ENCODE data around the gene CDH4.

Gene CDH4

DNA sequence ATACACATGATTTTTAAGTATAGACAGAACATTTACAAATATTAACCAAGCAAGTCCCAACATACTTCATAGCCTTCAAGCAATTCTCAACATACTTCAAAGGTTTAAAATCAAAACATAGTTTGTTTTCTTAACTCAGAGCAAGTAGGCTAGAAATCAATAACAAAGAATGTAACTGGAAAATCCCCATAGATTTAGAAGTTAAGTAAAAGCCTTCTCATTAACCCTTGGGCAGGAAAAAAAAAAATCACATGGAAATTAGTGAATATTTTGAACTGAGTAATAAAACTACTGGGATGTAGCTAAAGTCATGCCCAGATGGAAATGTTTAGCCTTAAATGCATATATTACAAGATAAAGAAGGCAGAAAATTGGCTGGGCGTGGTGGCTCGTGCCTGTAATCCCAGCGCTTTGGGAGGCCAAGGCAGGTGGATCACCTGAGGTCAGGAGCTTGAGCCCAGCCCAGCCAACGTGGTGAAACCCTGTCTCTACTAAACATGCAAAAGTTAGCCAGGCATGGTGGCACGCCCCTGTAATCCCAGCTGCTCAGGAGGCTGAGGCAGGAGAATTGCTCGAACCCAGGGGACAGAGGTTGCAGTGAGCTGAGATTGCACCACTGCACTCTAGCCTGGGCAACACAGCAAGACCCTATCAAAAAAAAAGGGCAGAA, 497.5 kb downstream of the CDH4 start:
- TF ChIP-seq, protein P1, sequence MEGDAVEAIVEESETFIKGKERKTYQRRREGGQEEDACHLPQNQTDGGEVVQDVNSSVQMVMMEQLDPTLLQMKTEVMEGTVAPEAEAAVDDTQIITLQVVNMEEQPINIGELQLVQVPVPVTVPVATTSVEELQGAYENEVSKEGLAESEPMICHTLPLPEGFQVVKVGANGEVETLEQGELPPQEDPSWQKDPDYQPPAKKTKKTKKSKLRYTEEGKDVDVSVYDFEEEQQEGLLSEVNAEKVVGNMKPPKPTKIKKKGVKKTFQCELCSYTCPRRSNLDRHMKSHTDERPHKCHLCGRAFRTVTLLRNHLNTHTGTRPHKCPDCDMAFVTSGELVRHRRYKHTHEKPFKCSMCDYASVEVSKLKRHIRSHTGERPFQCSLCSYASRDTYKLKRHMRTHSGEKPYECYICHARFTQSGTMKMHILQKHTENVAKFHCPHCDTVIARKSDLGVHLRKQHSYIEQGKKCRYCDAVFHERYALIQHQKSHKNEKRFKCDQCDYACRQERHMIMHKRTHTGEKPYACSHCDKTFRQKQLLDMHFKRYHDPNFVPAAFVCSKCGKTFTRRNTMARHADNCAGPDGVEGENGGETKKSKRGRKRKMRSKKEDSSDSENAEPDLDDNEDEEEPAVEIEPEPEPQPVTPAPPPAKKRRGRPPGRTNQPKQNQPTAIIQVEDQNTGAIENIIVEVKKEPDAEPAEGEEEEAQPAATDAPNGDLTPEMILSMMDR (IDR thresholded peaks at IDR 0.05; ENCODE audit: low read depth, low read length): no peak
- no peak for DNase-seq (ENCODE audit: low read depth in 2 of 2)
- H3K4me3 ChIP-seq (replicated peaks in 1 of 2; ENCODE audit: low read depth in 2 of 2, low read length in 2 of 2): no peak overlapping the region

DNA sequence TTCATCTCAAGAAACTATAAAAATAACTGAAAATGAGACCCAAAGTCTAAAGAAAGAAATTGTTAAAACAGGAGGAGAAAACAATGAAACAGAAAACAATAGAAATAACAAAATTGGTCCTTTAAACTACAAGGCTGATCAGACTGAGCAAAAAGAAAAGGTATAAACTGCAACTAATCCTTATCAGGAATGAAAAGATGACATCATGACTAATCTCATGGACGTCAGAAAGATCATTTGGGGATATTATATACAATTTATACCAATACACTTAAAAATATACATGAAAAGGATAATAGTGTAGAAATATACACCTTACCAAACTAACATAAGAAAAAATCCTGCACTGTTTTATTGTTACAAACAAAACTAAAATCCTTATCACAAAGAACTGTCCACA, 498.0 kb downstream of the CDH4 start:
- TF ChIP-seq, protein P1 (IDR thresholded peaks at IDR 0.05; ENCODE audit: low read depth, low read length): no peak
- H3K4me3 ChIP-seq (replicated peaks in 1 of 2; ENCODE audit: low read depth in 2 of 2, low read length in 2 of 2): no peak overlapping the region
- no peak for DNase-seq (ENCODE audit: low read depth in 2 of 2)

DNA sequence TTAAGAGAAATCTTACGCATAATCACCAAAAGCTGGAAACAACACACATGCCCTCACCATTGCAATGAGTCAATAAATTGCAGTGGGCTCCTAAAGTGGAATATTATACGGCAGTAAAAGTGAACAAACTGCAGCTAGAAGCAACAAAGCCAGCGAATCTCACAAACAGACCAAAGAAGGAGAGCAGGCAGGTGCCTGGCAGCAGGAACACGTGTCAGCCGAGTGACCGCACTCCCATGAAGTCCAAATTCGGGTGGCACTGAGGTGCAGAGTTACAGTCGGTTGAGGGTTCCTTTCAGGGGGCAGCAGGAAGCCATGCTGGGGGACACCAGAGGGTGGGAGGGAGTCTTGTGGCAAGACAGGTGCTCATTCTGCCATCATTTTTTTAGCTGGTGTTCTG, 500.5 kb downstream of the CDH4 start:
- no peak for DNase-seq (ENCODE audit: low read depth in 2 of 2)
- H3K4me3 ChIP-seq (replicated peaks in 1 of 2; ENCODE audit: low read depth in 2 of 2, low read length in 2 of 2): no peak overlapping the region
- TF ChIP-seq, protein P1 (IDR thresholded peaks at IDR 0.05; ENCODE audit: low read depth, low read length): no peak

DNA sequence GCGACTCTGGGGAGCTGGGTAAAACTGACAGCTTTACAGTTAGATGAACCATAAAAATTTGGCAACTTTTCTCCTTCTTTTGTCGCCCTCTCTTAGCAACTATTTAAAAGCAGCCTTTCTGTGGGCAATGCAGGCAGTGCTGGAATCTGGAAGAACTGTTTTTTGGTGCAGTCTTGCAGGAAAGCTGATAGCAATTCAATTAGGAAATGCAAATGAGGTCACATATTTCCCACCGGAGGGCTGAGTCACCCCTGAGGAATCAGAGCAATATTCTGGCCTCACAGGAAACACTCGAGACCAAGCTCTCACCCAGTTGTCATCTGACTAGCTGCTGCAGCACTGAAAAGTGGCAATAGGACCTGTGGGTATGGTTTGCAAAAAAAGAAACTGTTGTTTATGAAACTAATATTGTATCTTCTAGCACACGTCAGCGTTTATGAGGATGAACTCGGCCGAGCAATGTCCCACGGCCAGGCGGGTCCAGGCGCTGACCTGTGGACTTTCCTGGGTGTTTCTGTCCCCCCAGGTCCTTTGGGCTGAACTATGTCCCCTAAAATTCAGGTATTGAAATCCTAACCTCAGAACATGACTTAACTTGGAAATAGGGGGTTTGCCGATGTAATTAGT, 501.4 kb downstream of the CDH4 start:
- no peak overlapping the region for H3K4me3 ChIP-seq (replicated peaks in 1 of 2; ENCODE audit: low read depth in 2 of 2, low read length in 2 of 2)
- DNase-seq (ENCODE audit: low read depth in 2 of 2): peak; percentile 7 to 55
- TF ChIP-seq, protein P1 (IDR thresholded peaks at IDR 0.05; ENCODE audit: low read depth, low read length): no peak

DNA sequence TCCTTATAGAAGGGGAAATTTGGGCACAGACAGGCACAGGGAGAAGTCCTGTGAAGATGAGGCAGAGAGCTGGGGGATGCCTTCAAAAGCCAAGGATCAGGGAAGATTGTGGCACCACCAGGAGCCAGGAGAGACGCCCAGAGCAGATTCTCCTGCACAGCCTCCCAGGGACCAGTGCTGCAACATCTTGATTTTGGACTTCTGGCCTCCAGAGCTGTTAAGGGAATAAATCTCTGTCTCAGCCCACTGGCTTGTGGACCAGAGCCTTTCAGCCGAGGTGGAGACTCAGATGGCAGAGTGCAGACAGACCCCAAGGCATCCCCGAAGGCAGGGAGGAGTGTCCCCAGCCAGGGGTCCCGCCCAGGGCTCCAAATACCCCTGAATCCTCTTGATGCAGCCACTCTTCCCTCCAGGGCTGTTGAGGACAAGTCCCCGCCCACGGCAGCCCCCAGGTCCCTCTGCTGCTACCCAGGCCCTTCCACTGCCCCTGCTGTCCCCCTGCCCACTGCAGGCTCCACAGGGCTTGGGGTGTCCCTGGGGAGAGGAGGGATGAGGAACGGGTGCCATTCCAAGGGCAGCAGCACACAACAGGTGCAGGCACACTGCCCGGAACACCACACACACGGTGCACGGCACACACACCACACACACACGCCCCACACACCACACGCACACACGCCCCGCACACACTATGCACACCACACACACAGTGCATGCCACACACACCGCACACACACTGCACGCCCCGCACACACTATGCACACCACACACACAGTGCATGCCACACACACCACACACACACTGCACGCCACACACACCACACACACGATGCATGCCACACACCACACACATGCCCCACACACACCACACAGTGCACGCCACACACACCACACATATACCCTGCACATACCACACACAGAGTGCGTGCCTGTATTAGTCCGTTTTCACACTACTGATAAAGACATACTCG, 502.2 kb downstream of the CDH4 start:
- H3K4me3 ChIP-seq (replicated peaks in 1 of 2; ENCODE audit: low read depth in 2 of 2, low read length in 2 of 2): no peak overlapping the region
- no peak for DNase-seq (ENCODE audit: low read depth in 2 of 2)
- TF ChIP-seq, protein P1 (IDR thresholded peaks at IDR 0.05; ENCODE audit: low read depth, low read length): no peak

DNA sequence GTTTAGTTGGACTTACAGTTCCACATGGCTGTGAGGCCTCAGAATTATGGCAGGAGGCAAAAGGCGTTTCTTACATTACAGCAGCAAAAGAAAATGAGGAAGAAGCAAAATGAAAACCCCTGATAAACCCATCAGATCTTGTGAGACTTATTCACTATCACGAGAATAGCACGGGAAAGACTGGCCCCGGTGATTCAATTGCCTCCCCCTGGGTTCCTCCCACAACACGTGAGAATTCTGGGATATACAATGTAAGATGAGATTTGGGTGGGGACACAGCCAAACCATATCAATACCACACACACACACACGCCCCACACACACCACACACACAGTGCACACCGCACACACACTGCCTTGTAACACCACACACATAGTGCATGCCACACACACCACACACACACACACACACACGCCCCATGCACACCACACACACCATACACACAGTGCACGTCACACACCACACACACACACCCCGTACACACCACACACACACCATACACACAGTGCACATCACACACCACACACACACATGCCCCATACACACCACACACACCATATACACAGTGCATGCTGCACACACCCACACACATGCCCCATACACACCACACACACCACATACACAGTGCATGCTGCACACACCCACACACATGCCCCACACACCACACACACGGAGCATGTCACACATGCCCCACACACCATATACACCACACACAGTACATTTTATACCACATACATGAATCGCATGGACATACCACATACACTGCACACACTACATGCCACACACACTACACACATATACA, 503.1 kb downstream of the CDH4 start:
- no peak for DNase-seq (ENCODE audit: low read depth in 2 of 2)
- TF ChIP-seq, protein P1 (IDR thresholded peaks at IDR 0.05; ENCODE audit: low read depth, low read length): no peak

More for the DNA sequence above, 503.1 kb downstream of the CDH4 start:
- H3K4me3 ChIP-seq (replicated peaks in 1 of 2; ENCODE audit: low read depth in 2 of 2, low read length in 2 of 2): no peak overlapping the region
